DMS53 treated with DMSO at 0.1 percent for 48 hours (cell line): Measurements from ENCODE around the gene PPP2R5E.

ENCODE experiments used
- DNase-seq: peaks from one replicate; lab custom pipeline; 2025; ENCODE audit not compliant: unreplicated experiment; lab: John Stamatoyannopoulos, UW

The PPP2R5E gene

DNA sequence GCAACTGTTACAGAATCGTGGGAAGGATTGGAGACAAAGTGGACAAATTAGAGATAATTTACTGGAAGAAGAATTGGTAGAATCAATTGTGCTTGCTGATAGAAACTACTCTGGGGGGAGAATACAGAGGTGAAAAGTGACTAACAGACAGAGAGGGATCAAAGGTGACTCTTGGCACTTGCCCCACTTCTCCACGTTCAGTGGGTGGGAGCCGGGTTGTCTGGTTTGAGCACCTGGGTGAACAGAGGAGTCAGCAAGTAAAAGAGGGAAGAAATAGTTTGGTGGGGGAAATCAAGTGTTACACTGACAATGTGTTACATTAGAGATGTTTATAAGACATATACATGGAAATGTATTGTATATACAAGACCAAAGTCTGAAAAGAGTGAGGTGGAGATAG lies 69.1 kb downstream of the PPP2R5E start:
- no peak for DNase-seq

DNA sequence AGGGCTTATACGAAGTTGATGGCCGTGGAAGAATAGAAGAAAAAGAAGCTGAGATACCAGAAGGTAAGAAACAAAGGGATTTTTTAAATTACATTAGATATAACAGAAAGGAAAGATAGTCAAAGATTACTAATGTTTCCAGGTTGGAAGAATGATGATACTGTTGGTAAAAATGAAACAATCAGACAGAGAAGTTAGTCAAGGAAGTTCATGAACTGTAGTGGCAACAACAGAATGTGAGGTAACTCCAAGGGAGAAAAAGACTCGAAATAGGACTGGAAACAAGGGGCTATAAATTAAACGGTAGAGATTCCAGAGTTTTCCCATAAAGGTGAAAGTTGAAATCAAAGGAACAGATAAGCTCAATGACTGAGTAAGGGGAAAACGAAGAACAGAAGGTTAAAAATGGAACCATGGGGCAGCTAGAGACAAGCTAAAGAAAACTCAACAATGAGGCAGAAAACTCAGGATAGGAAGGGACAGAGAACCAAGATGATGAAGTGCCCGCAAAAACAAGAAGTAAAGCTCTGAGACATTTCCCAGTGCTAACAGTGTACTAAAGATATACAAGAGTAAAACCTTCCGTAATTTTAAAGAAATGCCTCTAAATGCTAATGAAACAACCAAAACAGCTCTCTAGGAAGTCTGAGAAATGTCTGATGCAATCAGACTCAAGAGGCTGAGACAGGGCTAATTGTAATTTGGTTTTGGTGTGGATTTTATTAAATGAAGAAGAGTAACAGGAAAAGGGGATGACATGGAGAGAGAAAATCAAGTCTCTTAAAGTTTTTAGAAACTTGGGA lies 70.0 kb downstream of the PPP2R5E start:
- DNase-seq, result no peak

DNA sequence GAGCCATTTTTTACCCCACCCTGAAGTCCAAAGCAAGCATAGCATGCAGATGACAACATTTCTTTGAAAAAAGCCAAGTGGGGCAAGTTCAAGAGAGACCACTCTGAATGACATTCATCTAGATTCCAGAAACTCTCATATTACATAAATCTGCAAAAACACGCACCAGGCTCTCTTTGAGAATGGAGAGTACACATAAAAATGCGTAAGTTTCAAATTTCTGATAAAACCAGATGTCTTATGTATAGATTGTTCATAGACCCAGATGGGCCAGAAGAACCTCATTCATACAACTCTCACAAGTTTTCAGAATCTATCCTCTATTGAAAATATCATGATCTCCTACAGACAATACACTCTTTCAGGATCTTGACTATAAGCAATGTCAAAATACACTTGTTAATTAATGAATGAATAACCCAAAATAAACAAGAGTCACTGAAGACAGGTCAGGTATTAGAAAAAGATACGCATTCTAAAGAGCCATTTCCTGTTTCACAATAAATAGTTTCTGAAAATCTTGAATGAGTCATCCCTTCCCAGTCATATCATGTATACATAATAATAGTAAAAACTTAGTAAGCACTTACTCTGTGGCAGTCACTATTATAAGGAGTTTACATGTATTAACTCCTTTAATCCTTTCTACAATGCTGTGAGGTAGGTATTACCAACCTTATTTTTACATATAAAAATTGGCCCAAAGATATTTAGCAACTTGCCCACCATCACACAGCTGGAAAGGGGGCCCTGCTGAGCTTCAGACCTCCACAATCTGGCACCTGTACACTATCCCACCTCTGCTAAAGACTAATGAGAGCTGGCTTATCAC lies 72.0 kb downstream of the PPP2R5E start:
- DNase-seq, result peak; percentile 49

DNA sequence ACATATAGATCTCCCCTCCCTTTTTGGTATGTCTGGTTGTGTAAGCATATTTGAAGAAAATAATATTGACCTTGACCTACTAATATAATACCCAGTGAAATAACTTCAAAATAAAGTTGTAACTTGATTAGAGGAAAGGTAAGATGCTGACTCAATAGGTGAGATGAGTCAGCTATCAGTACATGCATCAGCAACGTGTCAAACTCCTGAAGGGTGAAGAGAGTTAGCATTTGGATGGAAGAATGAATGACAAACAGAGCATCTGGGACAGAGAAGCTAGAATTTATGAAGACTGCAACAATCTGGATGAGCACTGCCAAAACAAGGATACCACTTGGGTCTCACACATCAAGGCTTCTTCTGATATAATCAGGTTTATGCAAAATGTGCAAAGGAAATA lies 74.9 kb downstream of the PPP2R5E start:
- DNase-seq, result no peak

DNA sequence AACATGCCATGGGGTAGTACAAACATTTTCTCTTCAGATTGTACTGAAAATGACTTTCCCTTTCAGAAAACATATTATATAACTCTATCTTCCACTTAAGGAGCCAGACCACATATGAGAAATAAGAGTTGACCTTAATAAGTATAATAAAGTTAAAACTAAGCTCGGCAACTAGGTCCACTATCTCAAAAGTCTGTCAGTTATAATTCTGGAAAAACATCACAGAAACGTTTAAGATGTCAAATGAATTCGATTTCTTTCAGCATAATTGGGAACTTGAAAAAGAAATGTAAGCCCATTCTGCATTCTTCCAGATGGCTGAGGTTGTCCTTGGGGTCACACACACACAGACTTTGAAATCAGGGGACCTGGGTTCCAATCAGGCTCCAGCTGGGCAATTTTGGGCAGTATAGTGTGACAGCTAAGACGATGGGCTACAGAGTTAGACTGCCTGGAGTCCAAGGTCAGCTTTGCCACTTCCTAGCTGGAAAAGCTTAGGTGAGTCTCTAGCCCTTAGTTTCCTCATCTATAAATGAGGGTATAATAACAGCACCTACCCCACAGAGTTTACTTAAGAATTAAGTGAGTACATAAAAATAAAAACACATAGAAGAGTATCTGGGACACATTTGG lies 75.6 kb downstream of the PPP2R5E start:
- no peak for DNase-seq

DNA sequence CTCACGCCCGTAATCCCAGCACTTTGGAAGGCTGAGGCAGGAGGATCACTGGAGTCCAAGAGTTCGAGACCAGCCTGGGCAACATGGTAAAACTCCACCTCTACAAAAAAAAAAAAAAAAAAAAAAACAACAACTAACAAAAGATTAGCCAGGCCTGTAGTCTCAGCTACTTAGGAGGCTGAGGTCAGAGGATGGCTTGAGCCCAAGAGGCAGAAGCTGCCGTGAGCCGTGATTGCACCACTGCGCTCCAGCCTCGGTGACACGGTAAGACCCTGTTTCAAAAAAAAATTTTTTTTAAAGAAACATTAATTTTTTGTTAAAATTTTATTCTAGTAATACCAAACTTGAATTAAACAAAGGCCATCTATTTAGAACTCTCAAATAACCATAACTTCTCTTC lies 77.8 kb downstream of the PPP2R5E start:
- DNase-seq, result no peak

DNA sequence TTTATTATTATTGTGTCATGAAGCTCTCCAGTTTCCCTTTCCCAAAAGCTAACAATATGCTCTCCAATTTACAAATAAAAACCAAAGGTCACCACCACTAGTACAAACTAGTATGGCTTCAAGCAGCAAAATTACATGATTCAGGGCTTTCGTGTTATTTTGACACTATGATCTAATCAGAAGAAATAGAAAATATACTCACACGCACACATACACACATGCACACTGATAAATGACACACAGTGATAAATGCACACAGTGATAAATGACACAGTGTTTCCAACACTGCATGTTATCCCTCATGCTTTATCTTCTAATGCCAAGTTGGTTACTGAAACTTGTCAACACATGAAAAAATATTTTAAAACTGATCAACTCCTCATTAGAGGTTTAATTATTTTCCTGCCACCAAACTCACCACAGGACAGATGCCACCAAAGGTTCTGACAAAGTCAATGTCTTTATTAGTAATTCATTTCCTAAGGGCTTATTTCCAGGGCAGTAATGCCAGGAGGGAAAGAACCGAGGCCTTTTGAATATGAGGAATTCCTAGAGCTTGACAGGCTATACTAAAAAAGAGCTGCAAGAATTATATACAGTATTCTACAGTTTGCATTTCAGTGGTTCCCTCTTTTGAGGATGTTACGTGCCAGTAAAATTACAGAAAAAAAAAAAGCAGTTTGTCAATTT lies 82.4 kb downstream of the PPP2R5E start:
- DNase-seq, result no peak

DNA sequence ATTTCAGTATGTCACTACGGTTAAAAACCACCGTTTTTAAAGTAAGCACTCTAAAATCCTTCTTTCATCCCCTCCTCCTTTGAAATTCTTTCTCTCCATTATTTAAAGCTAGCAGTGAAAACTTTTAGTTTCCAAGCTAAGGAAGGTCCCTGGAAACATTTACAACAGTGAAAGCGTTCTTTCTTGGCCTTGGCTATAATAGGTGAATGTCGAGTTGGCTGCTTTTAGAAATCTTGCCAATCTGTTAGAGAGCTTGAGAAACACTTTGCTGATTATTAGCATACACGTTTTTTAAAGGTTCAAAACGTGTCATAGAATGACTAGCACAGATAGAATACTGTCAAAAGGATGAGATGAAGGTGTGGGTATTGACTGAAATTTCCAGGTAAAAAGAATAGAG lies 83.4 kb downstream of the PPP2R5E start:
- no peak for DNase-seq

DNA sequence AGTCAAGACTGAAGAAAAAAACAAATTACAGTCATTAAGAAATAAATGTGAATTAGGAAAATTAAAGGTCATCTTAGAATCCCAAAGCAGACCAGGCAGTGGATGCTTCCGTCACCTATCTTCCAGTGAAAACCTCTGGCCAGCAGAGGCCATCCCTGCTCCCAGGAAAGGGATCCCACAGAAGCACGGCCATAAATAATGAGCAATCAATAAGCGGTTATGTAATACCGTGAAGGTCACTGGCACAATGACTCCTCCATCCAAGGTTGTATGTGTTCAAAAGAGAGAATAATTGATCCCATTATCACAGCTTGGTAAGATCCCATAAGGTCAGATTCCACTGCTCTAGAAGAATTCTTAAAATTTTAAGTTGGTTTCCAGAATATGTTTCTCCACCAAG lies 85.7 kb downstream of the PPP2R5E start:
- DNase-seq, result no peak

DNA sequence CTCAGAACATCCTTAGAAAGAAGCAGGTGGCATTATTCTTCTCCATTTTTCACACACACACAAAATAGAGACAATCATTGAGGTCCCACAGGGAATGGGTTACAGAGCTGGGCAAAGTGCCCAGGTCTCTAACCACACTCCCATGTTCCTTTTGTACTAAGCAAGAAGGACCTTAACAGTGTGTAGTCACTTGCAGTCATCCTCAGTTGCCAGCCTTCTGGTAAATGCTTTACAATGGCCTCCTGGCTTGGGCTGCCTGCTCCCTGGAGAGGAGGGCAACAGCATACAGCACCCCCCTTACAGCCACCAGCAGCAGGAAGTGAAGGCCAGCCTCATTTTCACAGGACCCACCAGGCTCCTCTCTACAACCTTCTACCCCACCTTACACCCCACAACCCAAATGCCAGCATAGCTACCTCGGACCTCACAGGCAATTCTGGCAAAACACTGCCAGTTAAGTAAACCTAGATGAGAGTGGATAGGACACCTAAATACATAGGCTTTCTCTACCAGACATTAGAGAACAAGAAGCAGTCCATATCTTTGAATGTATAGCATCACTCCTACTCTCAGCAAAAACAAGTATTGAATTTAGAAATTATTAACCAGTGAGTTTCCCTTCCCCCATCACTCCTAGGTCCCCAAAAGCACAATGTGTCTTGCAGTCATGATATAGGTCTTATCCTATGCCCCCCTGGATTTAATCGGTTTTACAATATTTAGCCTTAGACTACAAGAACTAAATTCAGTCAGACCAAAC lies 88.1 kb downstream of the PPP2R5E start:
- DNase-seq, result no peak

DNA sequence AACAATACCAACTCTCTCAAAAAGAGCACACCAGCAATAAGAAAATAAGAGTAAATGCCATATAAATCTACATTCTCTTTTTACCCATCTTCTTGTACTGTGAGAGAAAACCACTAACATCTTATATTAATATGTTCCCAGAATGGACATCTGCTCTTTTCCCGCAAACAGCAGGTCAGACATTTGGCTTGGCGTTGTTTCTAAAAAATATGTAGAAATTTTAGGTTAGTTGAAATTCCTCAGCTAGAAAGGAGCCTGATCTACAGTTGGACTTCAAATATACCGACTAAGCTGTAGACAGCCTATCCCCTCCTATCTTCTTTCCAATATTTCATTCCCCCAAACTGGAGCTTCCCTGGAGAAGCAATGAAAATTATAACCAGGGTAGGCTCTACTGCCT lies 88.7 kb downstream of the PPP2R5E start:
- DNase-seq, result no peak

DNA sequence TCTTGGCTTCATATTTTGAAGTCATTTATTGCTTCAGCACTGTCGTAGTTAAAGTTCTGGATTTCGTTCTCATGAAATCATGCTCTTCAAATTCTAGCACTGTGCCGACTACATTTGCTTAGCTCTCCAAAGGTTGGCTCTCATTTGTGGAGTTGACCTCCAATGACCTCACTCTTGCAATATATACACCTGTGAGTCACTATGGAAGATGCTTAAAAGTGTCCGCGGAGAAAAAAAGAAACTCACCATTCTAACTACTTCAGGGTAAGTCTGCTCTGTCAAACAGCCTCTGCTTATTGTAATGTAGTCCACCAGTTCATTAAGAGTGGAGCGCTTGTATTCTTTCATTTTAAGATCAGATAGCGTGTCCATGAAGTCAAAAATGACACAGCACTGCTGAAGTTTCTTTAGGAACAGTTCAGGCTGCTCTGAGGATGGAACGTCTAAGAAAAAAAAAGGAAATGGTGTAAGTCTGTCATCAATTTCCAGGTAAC lies 89.7 kb downstream of the PPP2R5E start:
- DNase-seq, result no peak

DNA sequence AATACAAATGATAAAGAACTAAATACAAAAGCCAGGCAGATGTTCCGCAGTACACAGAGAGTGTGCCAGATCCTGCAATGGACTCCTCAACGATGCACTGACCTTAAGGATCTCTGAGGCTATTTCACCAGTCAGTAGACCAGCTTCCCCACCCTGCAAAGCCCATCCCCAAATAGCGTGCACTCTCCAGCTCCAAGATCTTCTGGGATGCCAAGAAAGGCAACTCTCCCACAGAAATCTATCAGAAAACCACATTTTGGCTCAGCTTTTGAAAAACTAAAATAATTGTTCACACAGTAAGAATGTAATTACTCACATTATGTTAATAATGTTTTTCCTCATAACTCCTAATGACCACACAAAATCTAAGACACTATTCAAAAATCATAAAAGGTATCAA lies 90.4 kb downstream of the PPP2R5E start:
- no peak for DNase-seq

DNA sequence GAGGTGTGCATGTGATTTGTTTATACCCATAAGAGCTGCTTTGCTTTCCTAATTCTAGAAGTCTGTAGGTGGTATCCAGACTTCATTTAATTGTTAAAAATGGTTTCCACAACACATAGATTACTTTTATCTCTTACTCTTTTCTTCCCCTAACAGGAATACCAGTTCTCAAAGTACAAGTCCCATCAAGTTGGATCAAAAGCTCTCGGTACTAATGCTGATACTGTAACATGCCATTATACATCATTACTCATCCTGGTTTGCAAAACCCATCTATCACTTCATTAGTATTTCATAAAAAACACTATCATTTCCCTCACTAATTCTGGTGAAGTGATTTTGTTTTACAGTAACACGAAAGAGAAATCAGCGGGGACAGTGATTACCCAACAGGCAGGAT lies 94.3 kb downstream of the PPP2R5E start:
- no peak for DNase-seq

DNA sequence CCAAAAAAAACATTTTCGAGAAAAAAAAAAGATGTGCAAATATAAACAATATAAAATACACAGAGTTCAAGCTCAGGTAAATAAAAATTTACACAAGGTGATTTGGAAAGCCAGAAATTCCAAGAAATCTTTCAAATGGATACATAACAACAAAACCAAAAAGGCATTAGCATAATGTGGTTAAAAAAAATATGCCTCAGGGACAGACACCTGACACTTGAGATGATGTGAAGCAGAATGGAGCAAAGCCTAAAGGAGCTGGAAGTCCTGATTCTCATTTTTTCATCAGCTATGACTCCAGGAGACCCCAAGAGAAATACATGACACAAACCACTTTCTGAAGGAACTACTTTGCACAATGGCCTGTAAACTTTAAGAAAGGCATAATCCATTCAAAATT lies 98.6 kb downstream of the PPP2R5E start:
- no peak for DNase-seq

DNA sequence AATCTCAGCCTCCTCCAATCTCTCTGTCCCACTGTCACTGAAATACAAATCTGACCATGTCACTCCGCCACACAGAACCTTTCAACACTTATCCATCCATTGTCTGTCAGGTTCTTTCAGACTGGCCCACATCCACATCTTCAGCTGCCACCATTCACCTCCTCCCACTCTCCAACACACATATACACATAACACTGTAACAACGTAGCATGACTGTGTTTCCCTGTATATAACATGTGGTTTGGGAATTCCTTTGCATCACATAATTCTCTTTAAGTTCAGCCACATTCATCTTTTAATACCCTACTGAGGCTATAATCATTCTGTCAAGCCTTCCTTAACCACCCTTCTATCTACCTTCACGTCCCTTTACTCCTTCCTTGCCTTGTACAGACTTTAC lies 99.2 kb downstream of the PPP2R5E start:
- no peak for DNase-seq

DNA sequence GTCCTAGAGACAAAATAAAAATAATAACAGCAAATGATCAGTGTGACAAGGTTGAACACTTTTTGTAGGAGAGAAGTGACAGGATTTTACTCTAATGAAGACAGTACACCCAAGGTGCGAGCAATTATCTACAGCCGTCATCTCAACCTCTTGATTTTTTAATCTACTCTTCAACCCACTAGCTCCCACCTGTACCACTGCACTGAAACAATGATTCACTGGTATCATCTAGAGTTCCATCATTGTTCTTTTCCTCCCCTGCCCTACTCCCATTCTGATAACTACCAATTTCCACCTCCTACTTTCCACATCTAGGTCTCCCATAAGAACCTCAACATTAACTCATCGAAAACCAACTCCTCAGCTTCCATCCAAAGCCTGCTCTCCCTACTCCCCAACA lies 99.8 kb downstream of the PPP2R5E start:
- DNase-seq, result no peak

DNA sequence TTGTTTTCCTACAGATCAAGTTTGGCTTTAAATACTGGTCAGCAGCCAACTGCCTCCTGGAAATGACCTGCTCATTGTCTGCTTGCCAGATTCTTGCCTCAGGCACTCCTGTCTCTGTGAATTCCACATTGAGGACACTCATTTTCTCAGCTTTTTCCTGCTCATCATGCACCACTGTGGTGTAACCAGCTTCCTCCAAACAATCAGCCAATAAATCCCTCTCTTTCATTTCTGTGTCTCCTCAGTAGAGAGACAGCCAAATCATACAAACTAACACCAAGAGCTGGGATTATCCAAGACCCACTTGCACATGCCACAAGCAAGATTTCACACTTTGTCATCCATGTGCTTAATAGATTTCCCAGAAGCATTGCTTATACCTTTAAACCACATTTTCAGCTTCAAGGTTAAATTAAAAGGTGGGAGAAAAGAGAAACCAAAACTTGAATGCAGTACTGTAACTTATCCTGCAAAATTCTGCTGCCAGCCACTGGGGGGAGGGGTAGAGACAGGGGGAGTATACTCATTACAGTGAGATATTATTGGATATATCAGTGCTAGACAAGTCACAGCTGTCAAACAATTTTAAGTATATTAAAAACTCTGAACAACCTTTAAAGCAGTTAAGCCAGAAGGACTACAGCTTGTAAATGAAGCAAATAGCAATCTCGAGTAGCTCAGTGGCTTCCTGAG lies 105.0 kb downstream of the PPP2R5E start:
- DNase-seq, result no peak

DNA sequence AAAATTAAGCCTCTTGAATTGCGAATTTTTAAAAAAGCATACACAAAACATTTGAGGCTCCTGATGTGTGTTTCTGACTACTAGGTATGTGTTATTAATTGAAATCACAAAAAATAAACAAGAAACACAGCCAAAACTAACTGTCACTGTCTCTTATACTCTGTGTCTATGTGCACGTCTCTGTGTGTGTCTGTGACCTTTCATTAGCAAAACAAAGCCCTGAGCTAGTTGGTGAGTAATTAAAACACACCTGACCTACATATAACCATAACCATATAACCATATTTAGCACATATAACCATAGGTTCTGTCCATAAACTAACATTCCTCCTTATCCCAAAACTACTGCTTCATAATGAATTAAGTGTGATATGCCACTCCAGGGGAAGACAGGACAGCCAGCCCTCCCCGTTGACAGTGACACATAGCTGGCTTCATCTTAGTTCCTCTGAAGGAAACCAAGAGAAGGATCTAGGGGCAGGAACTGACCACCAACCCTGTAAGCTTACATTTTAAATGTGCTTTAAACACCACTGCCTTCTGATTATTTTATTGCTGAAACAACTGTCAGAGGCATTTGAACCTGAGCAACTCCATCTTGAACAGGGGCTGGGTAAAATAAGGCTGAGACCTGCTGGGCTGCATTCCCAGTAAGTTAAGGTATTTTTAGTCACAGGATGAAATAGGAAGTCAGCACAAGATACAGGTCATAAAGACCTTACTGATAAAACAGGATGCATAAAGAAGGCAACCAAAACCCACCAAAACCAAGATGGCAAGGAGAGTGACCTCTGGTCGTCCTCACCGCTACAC lies 106.7 kb downstream of the PPP2R5E start:
- no peak for DNase-seq
